ENCODE results near the gene NRG2. TPM values are rescaled to one million over a fixed set of nuclear protein-coding genes. Genes with fewer than 3 reads are reported as not detected.
A peak's percentile ranks its signal among the peaks of the same experiment; 100 is the strongest.

NRG2 gene
- total RNA-seq, 1 experiment from 2014 or later, result 3.5 TPM

GRCh38 chr5:139881143-139881733 is 161.9 kb downstream of the NRG2 start:
- DNase-seq (ENCODE audit: low spot score), result no peak

GRCh38 chr5:139880416-139881142 is 162.5 kb downstream of the NRG2 start:
- no peak for DNase-seq (ENCODE audit: low spot score)

- peak; percentile 22 for DNase-seq (ENCODE audit: low spot score)
These were observed 165.0 kb downstream of the NRG2 start for GRCh38 chr5:139878093-139878492.

GRCh38 chr5:139877129-139877597 is 165.9 kb downstream of the NRG2 start:
- peak; percentile 62 for DNase-seq (ENCODE audit: low spot score)

GRCh38 chr5:139875957-139876356 is 167.1 kb downstream of the NRG2 start:
- DNase-seq (ENCODE audit: low spot score), result no peak

DNA sequence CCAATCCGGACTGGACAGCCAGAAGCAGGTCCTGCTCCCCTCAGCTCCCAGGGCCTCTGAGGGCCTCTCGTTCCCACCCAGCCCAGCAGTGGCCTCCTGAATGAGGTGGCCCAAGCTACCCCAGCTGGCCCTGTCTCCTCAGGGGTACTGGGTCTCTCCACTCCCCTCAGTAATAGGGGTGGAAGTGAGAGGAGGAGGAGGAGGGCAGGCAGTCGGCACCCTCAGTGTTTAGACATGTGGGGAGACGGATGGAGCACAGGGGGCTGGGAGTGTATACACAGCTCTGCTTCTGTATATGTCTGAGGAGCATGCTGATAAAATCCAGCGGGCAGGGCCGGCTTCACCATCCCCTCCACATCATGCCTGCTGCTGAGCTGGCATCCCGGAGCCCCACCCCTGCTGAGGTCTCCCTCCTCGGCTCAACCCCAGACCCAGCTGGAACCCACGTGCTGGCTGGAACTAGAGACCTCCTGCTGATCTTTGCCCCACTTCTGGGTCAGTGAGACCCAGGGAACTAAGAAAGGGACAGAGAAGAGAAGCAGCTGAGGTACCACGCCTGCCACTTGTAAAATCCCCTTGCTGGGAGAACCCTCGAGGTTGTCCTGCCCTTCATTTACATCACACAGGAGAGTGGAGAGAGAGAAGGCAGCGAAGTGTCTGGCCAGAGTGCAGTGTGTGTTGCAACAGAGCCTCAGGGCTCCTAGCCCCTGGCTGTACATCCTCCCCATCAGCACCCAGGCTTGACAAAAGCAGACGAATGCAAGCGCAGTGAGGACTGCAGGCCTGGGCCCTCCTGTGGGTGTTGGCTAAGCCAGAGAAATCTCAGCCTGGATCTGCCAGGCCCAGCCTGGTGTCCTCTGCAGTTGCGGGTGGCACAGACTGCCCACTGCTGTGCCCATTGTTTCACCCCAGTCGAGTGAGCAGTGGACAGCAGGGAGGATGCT is 170.0 kb downstream of the NRG2 start:
- DNase-seq (ENCODE audit: low spot score), result no peak

DNA sequence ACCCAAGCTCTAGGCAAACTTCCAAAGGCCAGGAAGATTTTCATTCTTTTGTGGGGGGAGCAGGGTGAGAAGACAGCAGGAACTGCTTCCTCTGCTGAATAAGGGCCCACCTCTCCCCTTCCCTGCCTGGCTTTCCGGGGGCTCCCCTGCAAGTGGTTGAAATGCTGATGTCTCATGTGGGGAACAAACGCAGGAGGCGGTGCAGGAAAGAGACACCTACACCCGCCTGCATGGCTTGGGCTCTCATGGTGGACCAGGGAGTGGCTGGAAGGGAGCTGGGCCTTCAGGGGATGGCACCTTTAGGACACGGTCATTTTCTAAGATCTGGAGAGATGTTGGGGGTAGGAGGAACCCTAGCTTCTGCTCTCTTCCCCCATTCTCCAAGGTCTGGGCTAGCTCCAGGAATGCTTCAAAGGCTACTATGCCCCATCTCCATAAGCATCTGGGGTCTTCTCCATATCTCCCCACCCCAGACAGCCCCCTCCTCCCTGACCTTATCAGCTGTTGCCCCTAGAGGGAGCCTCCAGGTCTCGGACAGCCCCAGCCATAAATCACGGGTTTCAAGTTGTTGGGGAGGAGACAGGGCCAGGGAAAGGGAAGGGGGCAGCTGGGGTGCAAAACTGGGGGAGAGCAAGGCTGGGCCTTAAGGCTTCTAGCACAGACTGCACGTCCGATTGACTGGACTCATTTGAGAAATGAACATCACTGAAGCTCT is 170.9 kb downstream of the NRG2 start:
- no peak for DNase-seq (ENCODE audit: low spot score)

DNA sequence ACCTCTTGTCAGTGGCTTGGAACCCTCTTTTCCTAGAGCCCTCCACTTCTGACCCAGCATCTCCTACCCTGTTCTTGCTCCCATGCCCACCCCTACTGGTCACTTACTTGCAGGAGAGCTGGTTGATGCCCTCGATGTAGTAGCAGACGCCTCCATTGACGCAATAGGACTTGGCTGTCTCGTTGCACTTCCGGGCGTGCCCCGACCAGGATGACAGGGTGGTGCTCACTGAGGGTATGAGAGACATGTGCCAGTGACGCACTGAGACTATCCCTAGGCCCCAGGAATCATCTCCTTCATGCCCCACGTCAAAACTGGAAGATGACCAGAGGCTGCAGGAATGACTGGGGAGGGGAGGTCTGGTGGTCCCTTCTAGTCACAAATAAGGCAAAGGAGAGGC is 171.5 kb downstream of the NRG2 start:
- DNase-seq (ENCODE audit: low spot score), result no peak

DNA sequence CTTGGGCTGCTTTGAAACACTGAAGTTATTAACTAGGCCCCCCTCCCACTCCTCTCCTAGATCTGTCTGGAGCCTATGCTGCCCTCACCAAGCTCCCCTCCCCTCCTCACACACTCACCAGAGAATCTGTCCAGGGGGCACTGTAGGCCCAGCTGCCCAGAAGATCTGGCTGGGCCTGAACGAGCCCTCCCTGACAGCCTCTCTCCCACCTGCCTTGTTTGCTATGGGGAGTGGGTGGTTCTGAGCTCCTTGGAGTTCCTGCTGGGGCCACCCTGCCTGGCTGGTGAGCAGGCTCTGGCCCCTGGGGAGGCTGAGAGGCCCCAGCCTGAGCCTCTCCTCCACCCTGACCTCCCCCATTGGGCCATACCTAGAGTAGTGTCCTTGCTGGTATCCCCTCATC is 172.4 kb downstream of the NRG2 start:
- no peak for DNase-seq (ENCODE audit: low spot score)

DNA sequence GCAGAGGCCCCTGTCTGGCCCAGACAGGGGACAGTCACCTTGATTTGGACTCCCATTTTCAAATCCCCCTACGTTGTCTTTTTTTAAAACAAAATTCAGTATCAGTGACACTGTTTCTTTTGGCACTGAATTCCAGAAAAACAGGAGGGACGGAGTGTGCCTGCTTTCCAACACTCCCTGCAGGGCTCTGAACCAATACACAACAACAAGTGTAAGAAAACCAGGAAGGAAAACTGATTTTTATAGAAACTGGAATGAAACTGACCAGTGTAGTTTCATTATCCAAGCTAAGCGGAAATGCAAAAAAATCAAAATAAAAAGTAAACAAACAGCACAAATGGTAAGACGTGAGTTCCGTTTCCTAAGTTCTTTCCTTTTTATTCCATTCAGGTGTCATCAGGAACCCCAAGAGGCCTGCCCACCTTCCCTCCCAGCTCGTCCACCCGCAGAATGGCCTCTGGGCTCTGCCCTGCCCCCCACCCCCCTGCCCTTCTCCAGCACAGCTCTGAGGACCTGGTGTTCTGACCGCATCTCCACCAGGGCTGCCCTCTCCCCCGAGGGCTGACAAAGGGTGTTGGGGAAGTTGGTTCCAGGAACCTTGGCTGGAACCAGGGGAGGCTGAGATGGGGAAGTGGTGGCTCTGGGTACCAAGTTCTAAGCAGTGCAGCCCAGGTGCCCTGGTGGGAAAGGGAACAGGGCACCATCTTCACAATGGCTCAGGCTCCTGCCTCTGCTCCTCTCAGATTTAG is 173.9 kb downstream of the NRG2 start:
- no peak for DNase-seq (ENCODE audit: low spot score)

DNA sequence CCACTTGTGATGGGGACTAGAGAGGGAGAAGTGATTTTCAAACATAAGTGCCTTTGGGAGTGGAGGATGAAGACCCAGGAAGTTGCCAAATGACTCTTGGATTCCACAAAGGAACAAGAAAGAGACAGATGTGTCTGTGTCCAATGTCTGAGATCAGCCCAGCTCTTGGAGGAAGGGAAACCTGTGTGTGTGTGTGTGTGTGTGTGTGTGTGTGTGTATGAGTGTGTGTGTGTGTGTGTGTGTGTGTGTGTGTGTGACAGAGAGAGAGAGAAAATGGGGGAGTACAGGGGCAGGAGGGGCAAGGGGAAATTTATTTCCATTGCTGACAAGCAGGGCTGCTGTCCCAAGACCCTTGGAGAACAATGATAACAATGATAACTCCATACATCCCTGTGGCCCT is 175.5 kb downstream of the NRG2 start:
- no peak for DNase-seq (ENCODE audit: low spot score)

- DNase-seq (ENCODE audit: low spot score), result no peak
These were observed 176.0 kb downstream of the NRG2 start for GRCh38 chr5:139867109-139867508.

GRCh38 chr5:139864716-139865483 is 178.2 kb downstream of the NRG2 start:
- no peak for DNase-seq (ENCODE audit: low spot score)

DNA sequence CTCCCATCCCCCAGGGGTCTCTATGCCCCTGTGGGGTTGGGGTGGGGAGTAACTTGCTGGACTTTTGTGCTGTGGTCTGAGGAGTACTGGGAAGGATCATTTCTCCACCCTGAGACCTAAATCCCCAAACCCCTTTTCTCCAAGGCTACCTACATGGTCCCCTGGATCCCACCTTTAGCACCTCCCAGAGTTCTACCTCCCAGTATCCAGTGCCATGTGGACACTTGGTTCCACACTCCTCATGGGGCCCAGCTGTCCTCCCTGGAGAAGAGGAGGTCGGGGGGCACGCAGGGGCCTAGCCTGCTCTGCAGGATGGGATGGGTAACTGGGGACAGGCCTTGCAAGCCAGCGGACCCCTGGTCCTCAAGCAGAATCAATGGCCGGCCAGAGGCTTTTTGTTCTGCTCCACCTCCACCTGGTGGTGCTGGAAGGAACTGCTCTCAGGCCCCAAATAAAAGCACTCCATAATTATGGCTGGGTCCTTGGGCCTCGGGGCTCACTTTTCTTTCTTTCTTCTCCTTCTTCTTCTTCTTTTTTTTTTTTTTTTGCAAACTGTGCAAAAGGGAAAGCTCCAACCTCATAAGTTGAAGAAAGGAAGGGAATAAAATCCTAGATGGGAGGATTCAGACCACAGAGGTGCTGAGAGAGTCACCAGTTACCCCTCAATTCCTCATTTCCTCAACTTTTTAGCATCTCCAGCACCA is 179.1 kb downstream of the NRG2 start:
- peak; percentile 23 for DNase-seq (ENCODE audit: low spot score)

- DNase-seq (ENCODE audit: low spot score), result no peak
These were observed 179.7 kb downstream of the NRG2 start for GRCh38 chr5:139863361-139863760.

DNA sequence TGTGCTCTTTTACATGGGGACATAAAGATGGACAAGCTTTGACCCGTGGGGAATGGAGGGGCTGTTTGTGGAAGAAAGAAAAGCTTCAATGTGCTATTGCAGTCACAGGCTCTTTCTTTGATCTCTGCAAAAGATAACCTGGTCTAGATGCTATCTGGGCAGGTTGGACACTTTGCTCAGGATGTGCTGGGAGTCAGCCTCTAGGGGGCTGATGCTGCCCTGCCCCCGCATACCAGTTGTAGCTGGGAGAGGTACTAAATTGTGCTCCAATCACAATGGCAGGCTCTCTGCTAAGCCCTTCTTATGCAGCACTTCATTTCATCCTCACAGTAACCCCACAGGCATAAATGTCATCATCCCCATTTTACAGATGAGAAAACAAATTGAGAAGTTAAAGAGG is 180.3 kb downstream of the NRG2 start:
- no peak for DNase-seq (ENCODE audit: low spot score)

DNA sequence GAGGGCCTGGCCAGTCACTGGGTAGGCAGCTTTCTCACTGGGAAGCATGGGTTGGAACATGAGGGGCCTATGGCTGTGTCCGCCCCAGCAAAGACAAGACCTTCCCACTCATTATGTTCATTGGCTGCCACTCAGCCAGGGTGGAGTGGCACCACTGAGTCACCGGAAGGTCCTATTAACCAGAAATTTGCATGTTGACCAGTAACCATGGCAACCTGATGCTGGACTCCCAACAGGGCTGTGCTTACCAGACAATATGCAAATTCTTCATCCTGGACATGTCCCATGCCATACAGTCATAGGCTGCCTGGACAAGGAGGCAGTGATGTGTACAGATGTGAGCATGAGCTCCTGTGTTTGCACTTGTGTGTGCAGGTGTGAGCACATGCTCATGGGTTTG is 180.8 kb downstream of the NRG2 start:
- no peak for DNase-seq (ENCODE audit: low spot score)

- DNase-seq (ENCODE audit: low spot score), result no peak
These were observed 181.3 kb downstream of the NRG2 start for GRCh38 chr5:139861889-139862207.

- DNase-seq (ENCODE audit: low spot score), result no peak
These were observed 181.8 kb downstream of the NRG2 start for GRCh38 chr5:139861021-139861888.
